Stimulated activated CD4-positive, alpha-beta T cell treated with anti-CD3 and anti-CD28 coated beads, TNF-alpha, amount 100 ng/mL, for 4 hours (primary cell): ENCODE results near the gene SUGP1.
"Not testable (repeated sequence)": the region's sequence is repeated elsewhere in the genome, so short reads cannot be mapped to it uniquely, and the experiment has no call there.

Source experiments
- DNase-seq, 3 experiments: peaks; one replicate each; pipeline ENCODE4 v3.0.0-alpha.2; 2020; ENCODE audit warnings: low read depth in 3 of 3

SUGP1 gene, protein sequence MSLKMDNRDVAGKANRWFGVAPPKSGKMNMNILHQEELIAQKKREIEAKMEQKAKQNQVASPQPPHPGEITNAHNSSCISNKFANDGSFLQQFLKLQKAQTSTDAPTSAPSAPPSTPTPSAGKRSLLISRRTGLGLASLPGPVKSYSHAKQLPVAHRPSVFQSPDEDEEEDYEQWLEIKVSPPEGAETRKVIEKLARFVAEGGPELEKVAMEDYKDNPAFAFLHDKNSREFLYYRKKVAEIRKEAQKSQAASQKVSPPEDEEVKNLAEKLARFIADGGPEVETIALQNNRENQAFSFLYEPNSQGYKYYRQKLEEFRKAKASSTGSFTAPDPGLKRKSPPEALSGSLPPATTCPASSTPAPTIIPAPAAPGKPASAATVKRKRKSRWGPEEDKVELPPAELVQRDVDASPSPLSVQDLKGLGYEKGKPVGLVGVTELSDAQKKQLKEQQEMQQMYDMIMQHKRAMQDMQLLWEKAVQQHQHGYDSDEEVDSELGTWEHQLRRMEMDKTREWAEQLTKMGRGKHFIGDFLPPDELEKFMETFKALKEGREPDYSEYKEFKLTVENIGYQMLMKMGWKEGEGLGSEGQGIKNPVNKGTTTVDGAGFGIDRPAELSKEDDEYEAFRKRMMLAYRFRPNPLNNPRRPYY

DNA sequence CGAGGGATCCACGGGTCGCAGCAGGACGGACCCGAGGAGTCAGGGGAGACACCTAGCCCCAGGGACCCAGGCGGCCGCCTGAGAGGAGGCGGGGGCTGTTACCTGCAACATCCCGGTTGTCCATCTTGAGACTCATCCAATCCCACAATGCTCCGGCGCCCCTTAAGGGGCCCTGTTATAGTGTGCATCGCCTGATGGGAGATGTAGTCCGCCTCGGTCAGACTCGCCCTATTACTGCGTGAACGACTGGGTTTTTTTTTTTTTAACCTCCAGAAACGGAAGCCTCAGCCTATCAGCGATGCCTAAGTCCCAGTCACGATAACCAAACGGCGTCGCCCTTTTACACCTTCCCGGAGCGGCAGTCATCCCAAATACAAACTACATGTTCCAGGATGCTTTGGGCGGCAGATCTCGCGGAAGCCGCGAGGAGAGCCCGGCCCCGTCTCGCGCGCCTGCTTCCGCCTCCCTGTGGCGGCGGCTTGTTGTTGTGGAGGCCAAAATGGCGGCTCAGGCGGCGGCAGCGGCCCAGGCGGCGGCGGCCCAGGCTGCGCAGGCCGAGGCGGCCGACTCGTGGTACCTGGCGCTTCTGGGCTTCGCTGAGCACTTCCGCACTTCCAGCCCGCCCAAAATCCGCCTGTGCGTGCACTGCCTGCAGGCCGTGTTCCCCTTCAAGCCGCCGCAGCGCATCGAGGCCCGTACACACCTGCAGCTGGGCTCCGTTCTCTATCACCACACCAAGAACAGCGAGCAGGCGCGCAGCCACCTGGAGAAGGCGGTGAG is at the start of gene SUGP1, which contains the start of gene MAU2:
TSS of gene SUGP1 (minus strand) at position 149 of the 780 bp plus-strand sequence. CDS start at position 136, 13 bp downstream.
TSS of gene MAU2 (plus strand) at position 469 of the 780 bp plus-strand sequence. CDS start at position 500, 31 bp downstream.
- DNase-seq = peak; percentile 75 to 79 (median 78)

DNA sequence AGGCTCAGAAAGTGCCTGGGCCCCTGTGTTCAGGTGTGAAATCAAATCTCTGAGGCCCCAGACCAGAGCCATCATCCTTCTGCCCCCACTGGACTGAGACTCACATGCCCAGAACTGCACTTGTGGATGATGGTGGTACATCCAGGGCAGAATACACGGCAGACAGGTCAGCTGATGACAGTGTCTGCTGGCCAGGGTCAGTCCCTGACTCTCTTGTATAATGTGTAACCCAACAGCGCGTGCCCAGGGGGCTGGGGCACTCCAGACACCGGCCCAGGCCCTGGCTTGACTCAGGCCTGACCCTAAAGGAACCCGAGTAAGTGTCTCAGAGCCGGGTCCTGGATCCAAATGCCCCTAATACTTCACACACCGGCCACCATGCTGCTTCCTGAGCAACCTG is 47.8 kb upstream of the SUGP1 start:
- DNase-seq = no peak

DNA sequence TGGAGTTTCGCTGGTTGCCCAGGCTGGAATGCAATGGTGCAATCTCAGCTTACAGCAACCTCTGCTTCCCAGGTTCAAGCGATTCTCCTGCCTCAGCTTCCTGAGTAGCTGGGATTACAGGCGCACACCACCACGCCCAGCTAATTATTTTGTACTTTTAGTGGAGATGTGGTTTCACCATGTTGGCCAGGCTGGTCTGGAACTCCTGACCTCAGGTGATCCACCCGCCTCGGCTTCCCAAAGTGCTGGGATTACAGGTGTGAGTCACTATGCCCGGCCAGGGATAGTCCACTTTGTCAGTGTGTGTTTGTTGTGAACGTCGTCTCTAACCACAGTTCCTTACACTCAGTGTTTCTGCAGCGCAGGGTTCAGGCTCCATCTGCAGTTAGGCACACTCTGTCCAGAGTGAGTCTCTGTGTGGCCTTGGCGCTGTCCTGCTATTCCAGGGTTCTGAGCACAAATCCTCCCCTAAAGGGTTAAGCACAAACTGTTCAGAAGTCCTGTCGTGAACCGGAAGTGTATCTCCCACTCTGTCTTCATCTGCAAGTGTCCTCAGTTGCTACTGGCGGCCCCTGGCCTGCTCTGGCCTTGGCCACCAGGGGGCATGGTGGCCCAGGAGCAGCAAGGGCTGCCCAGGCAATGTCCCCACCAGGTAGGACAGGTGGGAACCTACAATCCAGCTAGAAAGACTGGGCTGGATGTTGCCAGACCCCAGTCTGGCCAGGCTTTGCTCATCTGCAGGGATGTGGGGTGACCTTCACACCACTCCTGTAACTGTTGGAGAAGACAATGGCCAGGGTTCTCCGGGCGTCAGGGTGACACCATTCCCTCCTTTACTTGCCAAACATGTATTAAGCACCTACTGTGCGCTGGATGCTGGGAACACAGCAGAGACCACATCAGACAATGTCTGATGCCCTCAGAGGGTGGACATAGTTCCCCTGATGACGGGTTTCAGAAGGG is 46.4 kb upstream of the SUGP1 start:
- DNase-seq = peak; percentile 46 to 50 (median 48)

DNA sequence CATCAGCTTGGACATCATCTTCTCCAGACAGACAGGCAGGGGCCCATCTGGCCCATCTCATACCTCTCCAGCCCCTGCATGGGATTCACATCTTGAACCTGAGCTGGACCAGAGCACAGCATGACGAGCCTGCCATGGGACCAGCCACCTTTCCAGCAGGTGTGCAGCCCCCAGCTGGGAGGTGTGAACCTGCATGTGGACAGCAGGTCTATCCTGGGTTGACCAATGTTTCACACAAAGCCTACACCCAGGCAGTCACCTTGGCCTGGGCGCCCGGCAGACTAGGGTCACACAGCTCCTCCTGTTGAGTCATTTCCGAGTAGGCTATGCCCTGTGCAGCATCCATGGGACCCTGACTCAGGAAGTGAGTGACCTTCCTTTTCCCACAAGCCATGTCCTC is 41.8 kb upstream of the SUGP1 start:
- DNase-seq = no peak

DNA sequence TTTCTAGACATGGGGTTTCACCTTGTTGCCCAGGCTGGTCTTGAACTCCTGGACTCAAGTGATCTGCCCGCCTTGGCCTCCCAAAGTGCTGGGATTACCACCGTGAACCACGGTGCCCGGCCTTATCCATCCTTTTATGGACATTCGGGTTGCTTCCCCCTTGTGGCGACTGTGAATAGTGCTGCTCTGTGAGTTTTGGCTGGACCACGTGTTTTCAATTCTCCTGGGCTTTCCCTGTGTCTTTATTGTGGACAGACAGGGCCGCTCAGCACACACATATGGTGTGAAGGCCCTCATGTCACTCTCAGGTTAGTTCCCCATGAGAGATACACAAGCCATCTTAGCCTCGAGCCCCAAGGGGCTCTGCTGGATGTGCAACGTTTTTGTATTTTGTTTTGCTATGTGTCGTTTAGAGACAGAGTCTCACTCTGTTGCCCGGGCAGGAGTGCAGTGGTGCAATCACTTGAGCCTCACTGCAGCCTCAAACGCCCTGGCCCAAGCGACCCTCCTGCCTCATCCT is 40.8 kb upstream of the SUGP1 start:
- DNase-seq = peak; percentile 38 to 48 (median 38)

DNA sequence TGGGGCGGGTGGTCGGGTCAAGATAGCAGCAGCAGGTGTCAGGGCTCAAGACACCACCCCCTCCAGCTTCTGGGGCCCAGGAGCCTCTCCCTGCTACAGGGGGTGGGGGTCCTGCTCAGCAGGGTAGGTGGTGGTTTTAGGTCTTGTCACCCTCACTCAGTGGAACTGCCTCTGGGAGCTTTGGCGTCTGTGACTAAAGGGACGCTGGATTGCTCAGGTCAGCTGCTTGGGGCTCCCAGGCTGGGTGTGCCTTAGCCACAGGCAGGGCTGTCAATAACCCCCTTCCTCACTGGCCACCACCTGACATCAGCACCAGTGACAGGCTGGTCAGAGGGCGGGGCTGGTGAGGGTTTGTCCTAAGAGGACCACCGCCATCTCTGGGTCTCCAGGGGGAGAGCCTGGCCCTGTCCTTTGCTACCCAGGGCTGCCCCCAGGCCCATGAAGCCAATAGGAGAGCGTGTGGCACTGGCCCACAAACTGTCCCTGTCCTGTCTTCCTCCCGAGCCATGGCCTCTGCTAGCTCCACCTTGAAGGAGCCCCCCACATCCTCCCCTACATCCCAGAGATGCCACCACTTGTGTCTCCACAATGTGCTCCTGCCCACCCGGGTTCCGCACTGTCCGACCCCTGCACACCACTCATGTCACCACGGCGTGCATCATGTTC is 36.7 kb upstream of the SUGP1 start:
- no peak for DNase-seq

DNA sequence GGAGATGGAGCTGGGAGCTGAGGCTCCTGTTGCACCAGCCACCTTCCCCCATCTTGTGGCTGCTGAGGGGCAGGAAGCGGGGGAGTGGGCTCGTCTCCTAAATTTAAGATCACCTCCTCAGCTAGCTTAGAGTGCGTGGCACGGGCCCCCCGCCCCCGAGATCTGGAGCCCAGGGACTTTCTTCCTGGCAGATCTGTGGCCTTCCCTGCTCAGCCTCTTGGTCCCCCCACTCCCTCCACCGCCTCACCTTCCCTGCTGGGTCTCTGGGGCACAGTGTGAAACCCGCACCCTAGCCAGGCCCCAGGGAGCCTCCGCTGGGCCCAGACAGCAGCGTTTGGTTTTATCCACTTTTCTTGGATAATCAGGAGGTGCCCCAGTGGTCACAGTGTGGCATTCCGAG is 36.2 kb upstream of the SUGP1 start:
- no peak for DNase-seq

DNA sequence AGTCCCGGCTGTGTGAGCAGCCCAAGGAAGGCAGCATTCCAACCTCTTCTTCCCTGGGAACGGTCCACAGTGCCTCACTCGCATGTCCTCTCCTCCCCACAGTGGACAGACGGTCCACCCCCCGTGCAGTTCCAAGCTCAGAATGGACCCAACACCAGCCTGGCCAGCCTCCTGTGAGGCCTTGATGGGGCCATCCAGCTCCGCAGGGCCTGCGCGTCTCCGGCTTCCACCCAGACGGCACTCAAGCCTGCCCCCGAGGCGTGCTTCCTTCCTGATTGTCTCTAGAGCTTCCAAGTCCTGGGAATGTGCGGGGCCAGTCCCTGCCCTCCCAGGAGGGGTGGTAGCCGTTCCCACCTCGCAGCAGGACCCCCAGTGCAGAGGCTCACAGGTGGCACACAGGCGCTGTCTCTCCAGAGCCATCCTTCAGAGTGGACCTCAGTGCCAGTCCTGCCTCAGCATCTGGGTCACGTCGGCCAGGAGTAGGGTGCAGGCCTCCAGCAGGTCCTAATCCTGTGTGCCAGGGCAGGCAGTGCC is 35.4 kb upstream of the SUGP1 start:
- DNase-seq = no peak

DNA sequence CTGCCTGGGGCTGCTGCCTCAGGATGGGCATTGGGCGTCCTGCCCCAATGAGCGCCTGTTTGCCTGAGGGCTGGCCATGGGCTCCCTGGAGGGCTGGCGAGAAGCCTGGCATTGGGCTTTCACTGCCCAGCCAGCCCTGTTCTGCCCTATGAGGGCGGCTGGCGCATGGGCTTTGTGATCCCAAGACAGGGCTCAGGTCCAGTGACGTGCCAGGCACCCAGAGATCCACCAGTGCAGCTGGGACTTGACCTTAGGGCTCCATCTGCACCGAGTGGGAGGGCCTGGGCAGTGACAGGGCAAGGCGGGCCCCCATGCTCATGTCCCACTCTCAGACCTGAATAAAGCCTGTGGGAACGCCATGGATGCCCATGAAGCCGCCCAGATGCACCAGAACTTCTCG is 34.6 kb upstream of the SUGP1 start:
- DNase-seq = no peak

DNA sequence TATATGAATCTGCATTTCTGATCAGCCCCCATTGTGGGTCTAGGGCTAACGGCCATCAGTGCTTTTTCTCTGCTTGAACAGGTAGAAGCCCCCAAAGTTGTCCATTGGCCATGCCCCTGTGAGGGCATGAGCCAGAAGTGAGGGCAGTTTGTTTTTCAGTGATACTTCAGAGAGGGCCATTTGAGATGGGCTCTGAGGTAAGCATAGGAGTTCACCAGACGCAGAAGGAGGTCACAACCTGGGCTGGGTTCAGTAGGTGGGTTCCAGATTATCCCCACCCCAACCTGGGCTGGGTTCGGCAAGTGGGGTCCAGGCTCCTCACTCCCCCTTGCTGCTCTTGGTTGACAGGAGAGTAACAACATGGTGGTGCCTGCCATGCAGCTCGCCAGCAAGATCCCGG is 33.7 kb upstream of the SUGP1 start:
- DNase-seq = no peak

DNA sequence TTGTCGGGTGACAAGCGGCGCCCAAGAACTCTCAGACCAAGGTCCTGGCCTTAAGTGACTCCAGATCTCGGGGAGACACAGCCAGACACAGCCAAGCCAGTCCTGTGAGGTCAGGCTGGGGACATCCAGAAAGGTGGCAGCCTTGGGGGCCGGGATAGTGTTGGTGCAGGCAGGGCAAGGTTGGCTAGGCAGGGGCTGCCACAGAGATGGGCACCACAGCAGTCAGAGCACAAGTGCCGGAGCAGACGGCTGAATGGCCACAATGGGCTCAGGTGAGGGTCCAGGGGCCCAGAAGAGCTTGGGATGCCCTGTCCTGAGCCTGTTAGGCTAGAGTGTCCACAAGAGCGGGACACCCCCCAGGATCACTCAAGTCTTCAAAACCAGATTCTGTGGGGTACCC is 32.5 kb upstream of the SUGP1 start:
- no peak for DNase-seq

DNA sequence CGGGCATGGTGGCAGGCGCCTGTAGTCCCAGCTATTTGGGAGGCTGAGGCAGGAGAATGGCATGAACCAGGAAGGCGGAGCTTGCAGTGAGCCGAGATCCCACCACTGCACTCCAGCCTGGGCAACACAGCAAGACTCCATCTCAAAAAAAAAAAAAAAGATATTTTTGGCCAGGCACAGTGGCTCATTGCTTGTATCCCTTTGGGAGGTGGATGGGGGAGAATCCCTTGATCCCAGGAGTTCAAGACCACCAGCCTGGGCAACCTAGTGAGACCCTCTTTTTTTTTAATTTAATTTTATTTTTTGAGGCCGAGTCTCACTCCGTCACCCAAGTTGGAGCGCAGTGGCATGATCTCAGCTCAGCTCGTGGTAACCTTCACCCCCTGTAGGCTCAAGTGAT is 30.4 kb upstream of the SUGP1 start:
- not testable (repeated sequence) for DNase-seq

DNA sequence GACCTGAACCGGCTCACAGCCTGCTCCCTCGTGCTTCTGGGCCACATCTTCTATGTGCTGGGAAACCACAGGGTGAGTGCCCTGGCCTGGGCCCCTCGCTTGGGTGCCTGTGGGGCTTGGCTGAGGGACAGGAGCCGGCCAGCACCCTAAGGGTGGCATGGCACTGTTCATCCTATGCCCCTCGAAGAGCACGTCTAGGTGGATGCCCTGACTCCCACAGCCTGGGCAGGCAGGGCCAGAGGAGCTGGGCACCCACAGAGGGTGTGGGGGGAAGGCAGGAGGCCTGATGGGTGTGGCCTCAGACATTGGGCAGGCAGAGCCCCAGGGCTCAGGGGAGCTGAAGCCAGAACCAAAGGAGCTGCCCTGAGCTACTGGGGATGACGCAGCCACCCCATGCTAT is 29.1 kb upstream of the SUGP1 start:
- DNase-seq = no peak

DNA sequence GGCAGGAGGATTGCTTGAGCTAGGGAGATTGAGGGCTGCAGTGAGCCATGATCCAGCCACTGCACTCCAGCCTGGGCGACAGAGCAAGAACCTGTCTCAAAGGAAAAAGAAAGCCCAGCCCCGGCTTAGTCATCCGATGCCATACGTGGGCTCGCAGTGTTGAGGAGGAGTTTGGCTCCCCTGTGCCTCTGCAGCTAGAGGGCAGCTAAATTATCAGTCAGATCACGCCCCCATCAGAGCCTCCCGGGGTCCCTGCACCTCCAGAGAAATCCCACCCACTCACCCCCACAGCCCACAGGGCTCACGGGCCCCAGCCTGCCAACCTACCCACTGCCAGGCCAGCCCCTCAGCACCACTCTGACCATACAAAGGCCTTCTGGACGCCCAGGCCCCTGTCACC is 28.0 kb upstream of the SUGP1 start:
- DNase-seq = no peak

DNA sequence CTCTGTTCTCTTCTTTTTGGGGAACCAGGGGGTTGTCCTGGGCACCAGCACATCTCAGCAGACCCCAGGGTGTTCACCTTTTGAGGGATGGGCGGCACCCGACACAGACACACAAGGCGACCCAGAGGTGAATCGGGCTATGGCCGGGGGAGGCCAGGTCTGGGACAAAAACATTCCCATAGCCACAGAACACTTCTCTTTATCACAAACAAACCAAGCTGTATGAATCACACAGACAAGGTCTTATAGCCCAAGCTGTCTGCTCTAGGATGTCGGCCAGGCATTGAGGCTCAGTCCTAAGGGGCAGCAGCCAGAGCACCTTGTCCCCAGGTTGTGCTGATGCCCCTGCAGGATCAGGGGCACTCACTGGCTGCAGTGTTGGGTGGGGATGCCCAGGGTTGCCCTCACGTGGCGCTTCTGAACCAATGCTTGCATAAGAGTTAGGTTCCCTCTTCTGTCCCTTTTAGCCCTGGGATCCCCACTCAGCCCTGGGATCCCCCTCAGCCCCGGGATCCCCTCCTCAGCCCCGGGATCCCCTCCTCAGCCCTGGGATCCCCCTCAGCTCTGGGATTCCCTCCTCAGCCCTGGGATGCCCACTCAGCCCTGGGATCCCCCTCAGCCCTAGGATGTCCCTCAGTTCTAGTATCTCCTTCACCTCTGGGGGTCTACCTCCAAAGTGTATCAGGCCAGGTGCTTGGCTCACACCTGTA is 27.2 kb upstream of the SUGP1 start:
- no peak for DNase-seq

DNA sequence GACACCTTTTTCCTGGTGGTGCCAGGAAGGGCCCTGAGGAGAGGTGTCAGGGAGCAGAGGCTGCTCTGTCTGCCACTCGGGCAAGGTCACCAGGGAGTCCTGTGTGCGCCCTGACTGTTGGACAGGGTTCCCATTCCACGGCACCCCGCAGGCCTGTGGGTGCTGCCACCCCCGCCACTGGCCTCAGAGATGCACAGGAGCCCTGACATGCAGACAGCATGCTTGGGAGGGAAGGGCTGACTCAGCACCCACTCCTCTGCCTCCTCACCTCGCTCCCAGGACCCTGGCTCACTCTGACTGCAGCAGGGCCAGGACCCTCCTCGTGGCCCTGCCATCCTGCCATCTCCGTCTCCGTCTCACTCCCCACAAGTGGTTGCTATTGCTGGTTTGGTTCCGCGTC is 25.7 kb upstream of the SUGP1 start:
- DNase-seq = no peak

DNA sequence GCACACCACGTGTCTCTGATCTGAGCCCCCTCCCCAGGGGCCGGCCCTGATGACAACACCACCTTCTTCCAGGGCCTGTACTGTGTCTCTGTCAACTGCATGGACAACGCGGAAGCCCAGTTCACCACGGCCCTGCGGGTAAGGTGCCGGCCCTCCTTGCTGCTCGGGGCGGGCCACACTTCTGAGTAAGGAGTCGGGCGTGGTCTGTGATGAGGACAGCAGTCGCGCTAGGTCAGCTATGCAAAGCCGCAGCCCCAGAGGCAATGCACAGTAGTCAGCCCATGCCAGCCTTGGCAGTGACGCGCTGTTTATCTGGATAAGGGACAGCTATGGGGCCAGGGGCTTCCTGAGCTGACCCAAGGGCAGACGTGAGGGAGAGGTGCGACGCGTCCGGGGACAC is 24.9 kb upstream of the SUGP1 start:
- DNase-seq = no peak

DNA sequence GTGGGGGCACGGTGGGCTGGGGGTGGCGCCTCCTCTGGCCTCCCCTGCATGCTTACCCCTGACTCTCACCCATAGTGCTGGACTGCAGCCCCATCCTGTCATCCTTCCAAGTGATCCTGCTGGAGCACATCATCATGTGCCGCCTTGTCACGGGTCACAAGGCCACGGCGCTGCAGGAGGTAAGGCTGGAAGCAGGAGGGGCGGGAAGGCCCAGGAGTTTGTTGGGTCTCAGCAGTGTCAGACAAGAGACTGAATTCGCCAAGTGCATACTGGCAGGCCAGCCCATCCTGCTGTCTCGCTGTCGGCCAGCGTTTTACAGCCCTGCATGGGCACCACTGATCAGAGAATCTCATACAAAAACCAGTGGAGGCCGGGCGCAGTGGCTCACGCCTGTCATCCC is 23.5 kb upstream of the SUGP1 start:
- no peak for DNase-seq

DNA sequence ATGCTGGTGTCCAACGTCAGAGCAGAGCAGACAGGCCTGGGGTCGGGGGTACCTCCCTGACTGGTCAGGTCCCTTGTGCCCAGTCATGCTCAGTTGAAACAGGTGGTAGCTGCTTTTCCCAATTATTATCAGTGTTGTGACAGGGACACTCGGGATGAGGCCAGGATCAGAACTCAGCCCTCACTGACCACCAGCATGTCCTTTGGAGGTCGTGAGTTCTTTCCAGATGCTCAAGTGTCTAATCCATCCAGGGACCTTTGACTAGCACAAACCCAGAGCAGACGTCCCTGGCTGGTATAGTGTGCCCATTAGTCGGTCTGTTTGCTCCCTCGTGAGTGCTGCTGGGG is 22.7 kb upstream of the SUGP1 start:
- DNase-seq = no peak
